ENCODE data around the gene CLDN1. TPM values are rescaled to one million over a fixed set of nuclear protein-coding genes. Genes with fewer than 3 reads are reported as not detected.

The CLDN1 gene
- total and polyA plus RNA-seq, 2 of the 4 experiments (the other 2 are of a cell fraction) = 4.7 to 7.3 TPM

DNA sequence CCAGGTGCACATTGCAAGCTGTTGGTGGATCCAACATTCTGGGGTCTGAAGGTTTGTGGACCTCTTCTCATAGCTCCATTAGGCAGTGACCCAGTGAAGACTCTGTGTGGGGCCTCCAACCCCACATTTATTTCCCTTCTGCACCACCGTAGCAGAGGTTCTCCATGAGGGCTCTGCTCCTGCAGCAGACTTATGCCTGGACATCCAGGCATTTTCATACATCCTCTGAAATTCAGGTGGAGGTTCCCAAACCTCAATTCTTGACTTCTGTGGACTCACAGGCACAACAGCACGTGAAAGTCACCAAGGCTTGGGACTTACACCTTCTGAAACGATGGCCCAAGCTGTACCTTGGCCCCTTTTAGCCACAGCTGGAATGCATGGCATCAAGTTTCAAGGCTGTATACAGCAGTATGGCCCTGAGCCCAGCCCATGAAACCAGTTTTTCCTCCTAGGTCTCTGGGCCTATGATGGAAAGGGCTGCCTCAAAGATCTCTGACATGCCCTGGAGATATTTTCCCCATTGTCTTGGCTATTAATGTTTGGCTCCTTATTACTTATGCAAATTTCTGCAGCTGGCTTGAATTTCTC is 30.2 kb downstream of the CLDN1 start:
- Histone ChIP-seq H3K23ac (ENCODE audit: low read depth, low read length) (no peak overlapping the region), H4K20me1 (ENCODE audit: insufficient read depth, low read length) (no peaks in the 10 kb centered on the region), H3K9me1 (ENCODE audit: insufficient read depth, low read length) (0 out of 2 replicates have a peak, but pooled peaks cover 3% of the 10 kb centered on the region), H2AFZ (replicated peaks; ENCODE audit: low read length, poor library complexity) (no peak overlapping the region), H4K91ac (ENCODE audit: insufficient read depth, low read depth, low read length) (no peak overlapping the region), H2AK9ac (replicated peaks; ENCODE audit: low read depth, low read length, poor library complexity) (no peak overlapping the region), H2BK20ac (ENCODE audit: low read depth, low read length) (no peak overlapping the region), H3K18ac (ENCODE audit: low read depth, low read length) (no peak overlapping the region), H3K27ac (ENCODE audit: insufficient read depth, low read length) (no peak overlapping the region), H3K9me3 (ENCODE audit: control insufficient read depth, insufficient read depth, low read length) (peaks cover 4% of the 10 kb centered on the region; the same call in 1 of the 2 replicates), H3K36me3 (ENCODE audit: control insufficient read depth, insufficient read depth, low read length) (no peaks in the 10 kb centered on the region), H3K4ac (ENCODE audit: low read depth, low read length) (no peak overlapping the region), H2AK5ac (ENCODE audit: low read depth, low read length) (no peak overlapping the region), H3K4me2 (ENCODE audit: low read depth, low read length) (no peak overlapping the region), H3K27me3 (ENCODE audit: control insufficient read depth, insufficient read depth, low read length) (no peaks in the 10 kb centered on the region), H3K9ac (ENCODE audit: low read depth, low read length) (no peak overlapping the region), H3K14ac (replicated peaks; ENCODE audit: low read depth, low read length) (no peak overlapping the region), H2BK5ac (ENCODE audit: low read depth, low read length, poor library complexity, severe bottlenecking) (no peak overlapping the region), H3K4me1 (ENCODE audit: control insufficient read depth, insufficient read depth, low read length) (no peaks in the 10 kb centered on the region), H3K56ac (ENCODE audit: extremely low read depth, insufficient read depth, low read length) (no peak overlapping the region), H4K5ac (ENCODE audit: low read depth, low read length) (no peak overlapping the region), H3K4me3 (ENCODE audit: insufficient read depth, low read depth, low read length) (no peak overlapping the region), H2BK120ac (ENCODE audit: low read depth, low read length) (no peak overlapping the region), H4K8ac (ENCODE audit: low read depth in 2 of 2, low read length in 2 of 2) (no peak overlapping the region), H2BK15ac (ENCODE audit: low read depth, low read length) (no peak overlapping the region), H3K79me1 (ENCODE audit: low read depth in 1 of 2, low read length in 2 of 2) (no peaks in the 10 kb centered on the region)
- no peak for DNase-seq
- intact Hi-C loops (cut with micrococcal nuclease) = no loop called here
- dilution Hi-C loops (cut with HindIII; ENCODE audit: low sequenced_read_pairs, unreplicated experiment) = no loop called here
- no TSS peak for BruUV-seq (replicated peaks)
- ATAC-seq (ENCODE audit: low read depth) = no peak
- TF ChIP-seq RCOR1 (IDR thresholded peaks at IDR 0.05; ENCODE audit: insufficient replicate concordance, low read length) (no peak), BHLHE40 (IDR thresholded peaks at IDR 0.05; ENCODE audit: low read depth, low read length) (no peak), MXI1 (IDR thresholded peaks at IDR 0.05; ENCODE audit: borderline replicate concordance, low read depth, low read length) (no peak), FOS (IDR thresholded peaks at IDR 0.05; ENCODE audit: low read depth, low read length) (no peak), MAZ (IDR thresholded peaks at IDR 0.05; ENCODE audit: borderline replicate concordance, low read depth, low read length) (no peak), CEBPB (IDR thresholded peaks at IDR 0.05; ENCODE audit: low read depth, low read length) (no peak), RFX5 (IDR thresholded peaks at IDR 0.05; ENCODE audit: low read depth, low read length) (no peak), POLR2A (IDR thresholded peaks at IDR 0.05; ENCODE audit: low read depth, low read length) (no peak), SMC3 (IDR thresholded peaks at IDR 0.05; ENCODE audit: low read depth, low read length) (no peak)
- TF ChIP-seq, protein P1, sequence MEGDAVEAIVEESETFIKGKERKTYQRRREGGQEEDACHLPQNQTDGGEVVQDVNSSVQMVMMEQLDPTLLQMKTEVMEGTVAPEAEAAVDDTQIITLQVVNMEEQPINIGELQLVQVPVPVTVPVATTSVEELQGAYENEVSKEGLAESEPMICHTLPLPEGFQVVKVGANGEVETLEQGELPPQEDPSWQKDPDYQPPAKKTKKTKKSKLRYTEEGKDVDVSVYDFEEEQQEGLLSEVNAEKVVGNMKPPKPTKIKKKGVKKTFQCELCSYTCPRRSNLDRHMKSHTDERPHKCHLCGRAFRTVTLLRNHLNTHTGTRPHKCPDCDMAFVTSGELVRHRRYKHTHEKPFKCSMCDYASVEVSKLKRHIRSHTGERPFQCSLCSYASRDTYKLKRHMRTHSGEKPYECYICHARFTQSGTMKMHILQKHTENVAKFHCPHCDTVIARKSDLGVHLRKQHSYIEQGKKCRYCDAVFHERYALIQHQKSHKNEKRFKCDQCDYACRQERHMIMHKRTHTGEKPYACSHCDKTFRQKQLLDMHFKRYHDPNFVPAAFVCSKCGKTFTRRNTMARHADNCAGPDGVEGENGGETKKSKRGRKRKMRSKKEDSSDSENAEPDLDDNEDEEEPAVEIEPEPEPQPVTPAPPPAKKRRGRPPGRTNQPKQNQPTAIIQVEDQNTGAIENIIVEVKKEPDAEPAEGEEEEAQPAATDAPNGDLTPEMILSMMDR (conservative IDR thresholded peaks at IDR 0.05; ENCODE audit: low read depth, low read length) = no peak
- TF ChIP-seq, protein P2, sequence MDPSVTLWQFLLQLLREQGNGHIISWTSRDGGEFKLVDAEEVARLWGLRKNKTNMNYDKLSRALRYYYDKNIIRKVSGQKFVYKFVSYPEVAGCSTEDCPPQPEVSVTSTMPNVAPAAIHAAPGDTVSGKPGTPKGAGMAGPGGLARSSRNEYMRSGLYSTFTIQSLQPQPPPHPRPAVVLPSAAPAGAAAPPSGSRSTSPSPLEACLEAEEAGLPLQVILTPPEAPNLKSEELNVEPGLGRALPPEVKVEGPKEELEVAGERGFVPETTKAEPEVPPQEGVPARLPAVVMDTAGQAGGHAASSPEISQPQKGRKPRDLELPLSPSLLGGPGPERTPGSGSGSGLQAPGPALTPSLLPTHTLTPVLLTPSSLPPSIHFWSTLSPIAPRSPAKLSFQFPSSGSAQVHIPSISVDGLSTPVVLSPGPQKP (IDR thresholded peaks at IDR 0.05; ENCODE audit: borderline replicate concordance, low read depth, low read length) = no peak
- in situ Hi-C loops (cut with MboI; ENCODE audit: low sequenced_read_pairs) = no loop called here
- ChIA-PET CTCF (no interaction called here), POLR2A (ENCODE audit: unreplicated experiment) (no interaction called here)
- WGBS, 2 experiments (ENCODE audit: extremely low coverage in 2 of 2, insufficient read length in 1 of 2) = 45% methylated on average over 3 of the region's 3 CpGs; no CpG with 5 or more reads in 1 of the 2 experiments

All from IMR-90 (cell line).